CMK (cell line): ENCODE results near the gene DUSP10.

Source experiments
- DNase-seq: peaks from one replicate; pipeline ENCODE4 v3.0.0-alpha.2; 2010; ENCODE audit warnings: low read depth

DUSP10 gene

GRCh38 chr1:221712776-221713431 lies 29.0 kb downstream of the DUSP10 start:
- peak; percentile 68 for DNase-seq

- DNase-seq: no peak
These were observed 29.6 kb downstream of the DUSP10 start for GRCh38 chr1:221712198-221712684.

DNA sequence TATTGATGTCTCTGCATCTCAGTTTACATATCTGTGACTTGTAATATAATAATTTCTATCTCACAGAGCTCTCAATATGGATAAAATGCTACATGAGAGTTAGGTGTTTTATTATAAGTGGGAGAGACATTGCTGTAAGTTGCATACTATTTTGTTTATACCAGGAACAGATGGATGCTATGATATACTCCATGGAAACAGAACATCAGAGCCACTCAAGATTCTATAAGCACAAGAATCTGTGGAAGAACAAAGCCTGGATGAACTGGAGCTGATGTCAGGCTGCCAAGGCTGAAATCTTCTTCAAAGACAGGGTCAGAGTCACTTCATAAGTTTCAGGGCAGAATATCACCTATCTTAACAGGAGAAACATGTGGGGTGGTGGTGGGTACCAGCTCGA lies 30.2 kb downstream of the DUSP10 start:
- no peak for DNase-seq

- DNase-seq: no peak
These were observed 30.8 kb downstream of the DUSP10 start for GRCh38 chr1:221711063-221711577.

DNA sequence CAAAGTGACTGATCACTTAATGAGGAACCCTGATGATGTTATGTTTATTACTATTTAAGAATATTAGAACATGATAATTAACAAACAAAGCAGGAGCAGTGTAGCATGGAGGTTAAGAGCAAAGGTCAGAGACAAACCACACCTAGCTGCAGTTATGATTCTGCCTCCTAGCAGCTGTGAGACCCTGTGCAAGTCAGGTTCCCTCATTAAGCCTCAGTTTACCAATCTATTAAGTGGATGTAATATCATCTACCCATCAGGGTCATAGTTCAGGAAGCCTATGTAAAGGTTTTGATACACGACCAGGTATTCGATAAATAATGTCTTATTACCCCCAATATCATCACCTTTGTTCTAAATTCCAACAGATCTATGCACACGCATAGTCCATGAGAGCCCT lies 32.0 kb downstream of the DUSP10 start:
- no peak for DNase-seq

- no peak for DNase-seq
These were observed 32.9 kb downstream of the DUSP10 start for GRCh38 chr1:221708987-221709386.

DNA sequence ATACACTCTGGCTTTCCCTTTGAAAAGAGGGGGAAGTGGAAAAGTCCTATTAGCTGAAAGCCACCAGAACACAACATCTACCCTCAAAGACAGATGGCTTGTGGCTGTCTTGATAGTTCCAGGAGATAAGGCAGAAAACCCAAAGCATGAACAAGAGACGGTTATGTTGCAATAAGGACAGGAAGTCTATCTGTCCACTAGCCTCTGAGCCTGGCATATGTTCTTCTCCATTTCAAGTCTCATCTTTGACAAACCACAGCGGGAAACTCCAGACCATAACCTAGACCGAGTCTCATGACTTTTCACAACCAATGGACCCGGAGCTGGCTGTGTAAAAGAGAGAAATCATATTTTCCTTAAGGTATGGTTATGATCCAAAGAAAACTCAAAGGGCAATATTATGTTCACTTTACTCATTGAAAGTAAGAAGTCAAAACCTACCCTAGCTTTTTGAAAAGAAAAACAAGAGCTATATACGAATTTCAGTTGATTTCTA lies 33.8 kb downstream of the DUSP10 start:
- peak; percentile 98 for DNase-seq

DNA sequence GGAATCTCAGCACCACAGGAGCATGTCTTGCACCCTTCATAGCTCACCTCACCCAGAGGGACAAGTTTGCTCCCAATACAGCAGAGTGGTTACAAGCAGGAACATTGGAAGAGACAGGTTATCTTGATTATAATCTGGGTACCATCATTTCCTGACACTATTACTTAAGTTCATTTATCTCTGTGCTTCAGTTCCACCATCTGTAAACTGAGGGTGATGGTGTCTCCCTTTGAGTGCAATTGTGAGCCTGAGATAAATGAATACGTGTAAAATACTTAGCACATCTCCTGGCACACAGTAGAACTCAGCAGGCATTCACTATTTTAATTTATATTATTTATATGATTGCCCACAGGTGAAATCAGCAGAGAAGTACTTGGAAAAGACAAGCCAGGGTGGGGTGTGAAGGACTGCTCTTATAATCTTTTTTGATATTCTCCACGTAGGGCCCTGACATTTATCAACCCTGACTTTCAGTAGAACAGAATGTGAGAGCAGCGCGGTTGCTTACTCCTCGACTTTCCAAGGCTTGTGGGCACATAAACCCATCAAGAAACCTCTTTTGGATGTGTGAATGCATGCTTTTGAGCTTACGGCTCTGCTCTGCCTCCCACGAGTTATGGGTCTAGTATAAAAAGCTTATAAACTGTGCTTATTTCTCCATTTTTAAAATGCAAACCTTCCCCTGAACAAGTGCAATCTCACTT lies 34.9 kb downstream of the DUSP10 start:
- no peak for DNase-seq

DNA sequence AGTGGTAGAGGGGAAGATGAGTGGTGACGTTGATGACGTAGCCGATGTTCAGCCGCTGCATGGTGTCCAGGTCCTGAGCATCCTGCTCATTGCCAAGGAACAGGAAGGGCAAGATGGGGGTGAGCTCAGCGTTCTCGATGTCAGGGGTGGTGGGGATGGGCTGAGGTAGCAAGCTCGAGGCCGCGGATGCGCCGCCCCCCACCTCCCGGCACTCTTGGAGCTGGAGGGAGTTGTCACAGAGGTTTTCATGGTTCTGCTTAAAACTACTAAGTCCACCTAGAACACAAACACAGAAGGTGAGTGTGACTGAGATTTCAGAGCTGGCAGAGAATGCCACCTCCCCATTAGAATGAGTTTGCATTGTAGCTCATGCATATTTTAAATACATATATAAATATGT lies 35.7 kb downstream of the DUSP10 start:
- DNase-seq: no peak

DNA sequence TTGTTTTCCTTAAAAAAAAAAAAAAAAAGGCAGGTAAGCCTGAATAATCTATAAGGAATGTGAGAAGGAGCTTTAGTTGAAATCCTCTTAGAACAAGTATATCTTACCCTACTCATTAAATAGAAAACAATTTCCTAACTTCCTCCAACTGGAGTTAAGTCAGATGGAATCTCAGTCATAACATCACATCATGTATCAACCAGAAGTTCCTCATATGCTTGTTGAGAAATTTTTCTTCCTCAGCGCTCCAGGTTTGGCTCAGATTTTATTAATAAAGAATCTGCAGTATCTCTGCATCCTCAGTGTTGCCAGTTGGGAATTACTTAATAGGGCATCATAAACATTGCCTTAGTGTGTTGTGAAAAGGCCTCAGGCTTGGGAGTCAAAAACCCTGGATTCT lies 37.6 kb downstream of the DUSP10 start:
- DNase-seq: no peak

- no peak for DNase-seq
These were observed 40.2 kb downstream of the DUSP10 start for GRCh38 chr1:221701570-221702186.

DNA sequence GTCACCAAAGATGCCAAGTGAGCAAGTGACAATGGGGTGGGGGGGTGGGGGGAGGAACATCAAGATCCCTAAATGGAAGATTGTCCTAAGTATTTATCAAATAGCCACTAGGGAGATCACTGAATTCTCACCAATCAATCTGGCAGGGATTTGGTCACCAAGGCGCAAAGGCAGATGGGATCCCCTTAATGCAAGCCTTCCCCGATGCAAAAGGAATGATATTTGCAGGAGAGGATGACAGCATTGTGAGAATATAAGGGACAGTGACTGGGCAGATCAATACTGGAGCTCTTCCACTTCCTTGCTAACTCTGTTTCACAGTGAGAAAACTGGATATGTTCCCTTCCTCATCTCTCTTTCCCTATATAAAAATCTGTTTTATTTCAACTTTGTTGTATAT lies 40.9 kb downstream of the DUSP10 start:
- no peak for DNase-seq

DNA sequence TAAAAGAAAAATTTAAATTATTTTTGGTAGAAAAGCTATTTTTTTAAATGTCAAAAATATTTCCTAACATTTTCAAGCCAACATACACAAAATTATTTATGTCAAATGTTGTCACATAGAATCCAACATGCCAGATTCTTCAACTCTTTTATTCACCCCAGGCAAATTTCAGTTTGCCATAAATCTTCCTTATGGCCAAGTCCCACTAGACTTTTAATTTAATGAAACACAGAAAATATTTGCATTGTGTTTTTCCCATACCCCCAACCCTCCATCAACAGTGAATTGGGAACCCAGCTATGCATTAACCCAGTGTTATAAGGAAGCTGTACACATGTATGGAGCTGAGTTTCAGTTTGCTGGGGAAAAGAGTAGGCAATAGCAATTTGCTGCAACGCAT lies 41.4 kb downstream of the DUSP10 start:
- DNase-seq: no peak

GRCh38 chr1:221699978-221700519 lies 41.8 kb downstream of the DUSP10 start:
- no peak for DNase-seq

GRCh38 chr1:221699577-221699976 lies 42.3 kb downstream of the DUSP10 start:
- no peak for DNase-seq

DNA sequence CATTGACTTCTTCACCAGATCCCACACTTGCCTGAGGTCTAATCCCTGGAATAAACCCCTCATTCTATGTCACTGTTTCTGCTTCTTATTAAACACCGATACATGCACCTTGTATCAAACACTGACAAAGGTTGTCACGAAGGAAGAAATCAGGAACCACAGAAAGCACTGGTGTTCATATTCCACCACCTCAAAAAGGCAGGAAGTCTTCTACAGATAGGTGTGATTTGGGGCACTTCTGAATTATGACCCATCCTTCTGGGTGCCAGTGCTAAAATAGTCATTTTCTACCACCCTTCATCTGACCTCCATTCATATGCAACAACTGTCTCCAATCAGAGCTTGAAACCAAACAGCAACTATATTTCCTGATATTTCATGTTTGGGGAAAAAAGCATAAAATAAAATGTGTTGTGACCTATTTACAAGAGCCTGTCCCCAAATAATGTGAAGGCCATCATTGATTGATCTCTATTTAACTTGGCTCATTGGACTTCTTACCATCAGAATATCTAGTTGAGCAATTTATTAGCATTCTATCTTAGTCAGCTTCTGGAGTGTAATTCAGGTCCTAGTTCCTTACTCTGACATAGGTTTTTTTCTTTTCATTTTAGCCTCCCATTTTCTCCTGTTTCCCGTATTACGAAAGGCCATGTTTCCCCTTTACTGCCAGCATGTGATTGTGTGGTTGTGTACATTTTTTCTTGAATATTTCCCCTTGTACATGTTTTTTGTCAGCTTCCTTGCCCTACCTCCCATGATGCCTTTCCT lies 43.1 kb downstream of the DUSP10 start:
- DNase-seq: no peak

- no peak for DNase-seq
These were observed 43.9 kb downstream of the DUSP10 start for GRCh38 chr1:221697923-221698425.

DNA sequence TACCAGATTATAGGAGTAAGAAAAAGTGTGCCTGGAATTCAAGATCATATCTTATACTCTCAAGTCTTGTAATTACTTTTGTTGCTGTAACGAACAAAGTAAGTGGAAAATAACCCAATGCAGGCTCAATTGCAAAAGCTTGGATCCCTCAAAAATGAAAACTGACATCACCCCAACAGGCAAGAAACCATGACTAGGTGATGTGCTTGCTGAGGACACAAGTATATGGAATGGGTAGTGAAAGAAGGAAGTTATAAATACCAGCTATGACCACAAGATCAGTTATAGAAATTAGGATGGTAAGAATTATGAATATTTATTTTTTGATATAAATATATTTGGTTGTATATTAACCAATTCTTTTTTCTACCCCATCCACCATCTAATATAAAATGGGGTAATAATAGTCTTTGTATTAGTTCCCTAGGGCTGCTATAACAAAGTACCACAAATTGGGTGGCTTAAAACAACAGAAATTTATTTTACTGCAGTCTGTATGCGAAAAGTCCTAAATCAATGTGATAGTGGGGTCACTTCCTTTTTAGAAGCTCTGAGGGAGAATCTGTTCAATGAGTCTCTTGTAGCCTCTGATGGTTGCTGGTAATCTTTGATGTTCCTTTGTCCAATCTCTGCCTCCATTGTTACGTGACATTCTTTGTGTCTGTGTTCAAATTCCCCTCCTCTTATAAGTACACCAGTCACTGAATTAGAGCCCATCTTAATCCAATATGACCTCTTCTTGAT lies 45.0 kb downstream of the DUSP10 start:
- no peak for DNase-seq

DNA sequence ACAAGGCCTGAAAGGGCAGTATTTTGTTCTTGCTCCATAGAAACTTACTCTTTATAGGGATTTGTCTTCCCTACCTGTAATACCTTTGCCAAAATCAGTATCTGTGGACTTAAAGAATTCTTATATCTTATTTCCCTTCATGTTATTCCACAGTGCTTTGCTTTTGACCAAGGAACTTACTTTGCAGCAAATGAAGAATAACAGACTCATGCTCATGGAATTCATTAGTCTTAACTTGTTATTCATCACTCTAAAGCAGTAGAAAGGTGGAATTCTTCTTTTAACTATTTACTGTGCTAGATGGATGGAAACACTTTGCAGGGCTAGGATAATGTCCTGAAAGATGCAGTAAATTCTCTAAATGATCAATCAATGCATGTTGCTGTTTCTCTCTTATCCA lies 45.9 kb downstream of the DUSP10 start:
- DNase-seq: no peak

GRCh38 chr1:221695301-221695700 lies 46.6 kb downstream of the DUSP10 start:
- no peak for DNase-seq

GRCh38 chr1:221694109-221694508 lies 47.8 kb downstream of the DUSP10 start:
- no peak for DNase-seq
